ENCODE results near the gene SLC17A2.

SLC17A2 gene

GRCh38 chr6:25930532-25931410 is at the start of gene SLC17A2:
TSS of gene SLC17A2 (minus strand) at chr6:25930691. CDS start at chr6:25925796, 4,895 bp downstream.
- DNase-seq (ENCODE audit: low read depth in 2 of 3, low spot score in 2 of 3), result no peak

- no peak for DNase-seq (ENCODE audit: low read depth in 2 of 3, low spot score in 2 of 3)
Observed at GRCh38 chr6:25975923-25976560, 45.6 kb upstream of the SLC17A2 start.

- DNase-seq (ENCODE audit: low read depth in 2 of 3, low spot score in 2 of 3), result no peak
Observed at GRCh38 chr6:25973923-25974555, 43.5 kb upstream of the SLC17A2 start.

- DNase-seq (ENCODE audit: low read depth in 2 of 3, low spot score in 2 of 3), result no peak
Observed at GRCh38 chr6:25972902-25973301, 42.4 kb upstream of the SLC17A2 start.

- no peak for DNase-seq (ENCODE audit: low read depth in 2 of 3, low spot score in 2 of 3)
Observed at GRCh38 chr6:25972128-25972527, 41.6 kb upstream of the SLC17A2 start.

GRCh38 chr6:25971187-25971821 is 40.8 kb upstream of the SLC17A2 start:
- no peak for DNase-seq (ENCODE audit: low read depth in 2 of 3, low spot score in 2 of 3)

- no peak for DNase-seq (ENCODE audit: low read depth in 2 of 3, low spot score in 2 of 3)
Observed at GRCh38 chr6:25968769-25969168, 38.3 kb upstream of the SLC17A2 start.

GRCh38 chr6:25966711-25967110 is 36.2 kb upstream of the SLC17A2 start:
- no peak for DNase-seq (ENCODE audit: low read depth in 2 of 3, low spot score in 2 of 3)

GRCh38 chr6:25965058-25965457 is 34.6 kb upstream of the SLC17A2 start:
- no peak for DNase-seq (ENCODE audit: low read depth in 2 of 3, low spot score in 2 of 3)

GRCh38 chr6:25963426-25964123 is 33.1 kb upstream of the SLC17A2 start:
- DNase-seq (ENCODE audit: low read depth in 2 of 3, low spot score in 2 of 3), result no peak

GRCh38 chr6:25962149-25963127 is 31.9 kb upstream of the SLC17A2 start, which contains the start of gene TRIM38:
TSS of gene TRIM38 (plus strand) at chr6:25962802. CDS start at chr6:25966523, 3,721 bp downstream.
- DNase-seq (ENCODE audit: low read depth in 2 of 3, low spot score in 2 of 3), result peak; percentile 12 to 39 (median 19)

- DNase-seq (ENCODE audit: low read depth in 2 of 3, low spot score in 2 of 3), result no peak
Observed at GRCh38 chr6:25961619-25962148, 31.2 kb upstream of the SLC17A2 start.

GRCh38 chr6:25960734-25961133 is 30.2 kb upstream of the SLC17A2 start:
- no peak for DNase-seq (ENCODE audit: low read depth in 2 of 3, low spot score in 2 of 3)

- no peak for DNase-seq (ENCODE audit: low read depth in 2 of 3, low spot score in 2 of 3)
Observed at GRCh38 chr6:25959890-25960536, 29.5 kb upstream of the SLC17A2 start.

GRCh38 chr6:25958700-25959162 is 28.2 kb upstream of the SLC17A2 start:
- DNase-seq (ENCODE audit: low read depth in 2 of 3, low spot score in 2 of 3), result no peak

GRCh38 chr6:25956226-25956625 is 25.7 kb upstream of the SLC17A2 start:
- no peak for DNase-seq (ENCODE audit: low read depth in 2 of 3, low spot score in 2 of 3)

- no peak for DNase-seq (ENCODE audit: low read depth in 2 of 3, low spot score in 2 of 3)
Observed at GRCh38 chr6:25954756-25955155, 24.3 kb upstream of the SLC17A2 start.

GRCh38 chr6:25953733-25954132 is 23.2 kb upstream of the SLC17A2 start:
- no peak for DNase-seq (ENCODE audit: low read depth in 2 of 3, low spot score in 2 of 3)

GRCh38 chr6:25952535-25952934 is 22.0 kb upstream of the SLC17A2 start:
- DNase-seq (ENCODE audit: low read depth in 2 of 3, low spot score in 2 of 3), result no peak
